OCI-LY3 (cell line): ENCODE data around the gene MAD1L1.

Experiments used
- EZH2phosphoT487 ChIP-seq: fragments of 200-600 bp; shearing (Covaris generic); IDR thresholded peaks from 2 replicates; pipeline ENCODE4 v1.6.1; 2018; ENCODE audit warnings: antibody characterized with exemption, mixed run types, low read depth
- TF ChIP-seq, protein P1 (sequence below): fragments of 200-600, 300-600 bp; sonication (generic); IDR thresholded peaks from 2 replicates; pipeline ENCODE4 v1.5.1; 2014; ENCODE audit warnings: antibody characterized with exemption, low read length, low read depth

- TF ChIP-seq, protein P1, sequence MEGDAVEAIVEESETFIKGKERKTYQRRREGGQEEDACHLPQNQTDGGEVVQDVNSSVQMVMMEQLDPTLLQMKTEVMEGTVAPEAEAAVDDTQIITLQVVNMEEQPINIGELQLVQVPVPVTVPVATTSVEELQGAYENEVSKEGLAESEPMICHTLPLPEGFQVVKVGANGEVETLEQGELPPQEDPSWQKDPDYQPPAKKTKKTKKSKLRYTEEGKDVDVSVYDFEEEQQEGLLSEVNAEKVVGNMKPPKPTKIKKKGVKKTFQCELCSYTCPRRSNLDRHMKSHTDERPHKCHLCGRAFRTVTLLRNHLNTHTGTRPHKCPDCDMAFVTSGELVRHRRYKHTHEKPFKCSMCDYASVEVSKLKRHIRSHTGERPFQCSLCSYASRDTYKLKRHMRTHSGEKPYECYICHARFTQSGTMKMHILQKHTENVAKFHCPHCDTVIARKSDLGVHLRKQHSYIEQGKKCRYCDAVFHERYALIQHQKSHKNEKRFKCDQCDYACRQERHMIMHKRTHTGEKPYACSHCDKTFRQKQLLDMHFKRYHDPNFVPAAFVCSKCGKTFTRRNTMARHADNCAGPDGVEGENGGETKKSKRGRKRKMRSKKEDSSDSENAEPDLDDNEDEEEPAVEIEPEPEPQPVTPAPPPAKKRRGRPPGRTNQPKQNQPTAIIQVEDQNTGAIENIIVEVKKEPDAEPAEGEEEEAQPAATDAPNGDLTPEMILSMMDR = no peak
- TF ChIP-seq EZH2phosphoT487 = no peak
Measured at GRCh38 chr7:1886361-1887064, 346.2 kb downstream of the MAD1L1 start.
